Astrocyte (in vitro differentiated cells and primary cell): Measurements from ENCODE around the gene AGPAT1. TPM values are rescaled to one million over a fixed set of nuclear protein-coding genes. Genes with fewer than 3 reads are reported as not detected.
A peak's percentile ranks its signal among the peaks of the same experiment; 100 is the strongest.
"Not testable (repeated sequence)": the region's sequence is repeated elsewhere in the genome, so short reads cannot be mapped to it uniquely, and the experiment has no call there.

Experiments used
- DNase-seq: peaks from one replicate; pipeline ENCODE4 v3.0.0-alpha.2; 2010; ENCODE audit warnings: low read depth
- FAIRE-seq: peaks from 2 replicates; lab custom pipeline; 2011; peaks lifted over from hg19 to GRCh38; lab: Jason Lieb, UNC
- H2AFZ ChIP-seq: 2 replicates; pipeline ENCODE4 v1.6.0; 2012; ENCODE audit warnings: low read depth, low read length, inconsistent platforms
- H3K27ac ChIP-seq: 2 replicates; pipeline ENCODE4 v1.5.1; 2011; ENCODE audit warnings: low read depth, low read length, inconsistent platforms
- H3K27me3 ChIP-seq: 2 replicates; pipeline ENCODE4 v1.6.0; 2011; ENCODE audit warnings: low read length, inconsistent platforms; ENCODE audit not compliant: insufficient read depth
- H3K36me3 ChIP-seq: 2 replicates; pipeline ENCODE4 v1.5.1; 2011; ENCODE audit warnings: low read length, inconsistent platforms; ENCODE audit not compliant: insufficient read depth
- H3K4me1 ChIP-seq: 2 replicates; pipeline ENCODE4 v1.5.1; 2011; ENCODE audit warnings: low read length, inconsistent platforms; ENCODE audit not compliant: insufficient read depth
- H3K4me2 ChIP-seq: 2 replicates; pipeline ENCODE4 v1.6.0; 2012; ENCODE audit warnings: low read length, inconsistent platforms
- H3K4me3 ChIP-seq: 2 replicates; pipeline ENCODE4 v1.5.1; 2011; ENCODE audit warnings: low read depth, mild to moderate bottlenecking, low read length, inconsistent platforms; ENCODE audit not compliant: insufficient read depth
- H3K79me2 ChIP-seq: 2 replicates; pipeline ENCODE4 v1.6.0; 2012; ENCODE audit warnings: mild to moderate bottlenecking, low read length, inconsistent platforms; ENCODE audit not compliant: insufficient read depth
- H3K9ac ChIP-seq: 2 replicates; pipeline ENCODE4 v1.6.0; 2012; ENCODE audit warnings: mild to moderate bottlenecking, low read length, inconsistent platforms
- H3K9me3 ChIP-seq: 2 replicates; pipeline ENCODE4 v1.5.1; 2012; ENCODE audit warnings: low read depth, mild to moderate bottlenecking, low read length, inconsistent platforms; ENCODE audit not compliant: insufficient read depth
- H4K20me1 ChIP-seq: 2 replicates; pipeline ENCODE4 v1.6.0; 2012; ENCODE audit warnings: low read length, inconsistent platforms; ENCODE audit not compliant: insufficient read depth
- H3K27ac Mint-ChIP-seq: one replicate; pipeline ENCODE4 v1.8.0; 2021; ENCODE audit warnings: mild to moderate bottlenecking, mixed read lengths; ENCODE audit not compliant: unreplicated experiment
- H3K27me3 Mint-ChIP-seq: one replicate; pipeline ENCODE4 v1.8.0; 2021; ENCODE audit warnings: low read depth, mixed read lengths; ENCODE audit not compliant: unreplicated experiment
- H3K36me3 Mint-ChIP-seq: one replicate; pipeline ENCODE4 v1.8.0; 2021; ENCODE audit warnings: low read depth, mixed read lengths; ENCODE audit not compliant: unreplicated experiment
- H3K4me1 Mint-ChIP-seq: one replicate; pipeline ENCODE4 v1.8.0; 2021; ENCODE audit warnings: low read depth, mixed read lengths; ENCODE audit not compliant: unreplicated experiment
- H3K4me3 Mint-ChIP-seq: one replicate; pipeline ENCODE4 v1.8.0; 2021; ENCODE audit warnings: mild to moderate bottlenecking, moderate library complexity, mixed read lengths; ENCODE audit not compliant: unreplicated experiment
- H3K9me3 Mint-ChIP-seq: one replicate; pipeline ENCODE4 v1.8.0; 2021; ENCODE audit warnings: mild to moderate bottlenecking, mixed read lengths; ENCODE audit not compliant: unreplicated experiment
- CTCF ChIP-seq: IDR thresholded peaks from 2 replicates; pipeline ENCODE4 v1.5.1; 2011; ENCODE audit warnings: low read depth, mild to moderate bottlenecking, inconsistent platforms, low read length, moderate library complexity; ENCODE audit not compliant: insufficient read depth
- EZH2 ChIP-seq: IDR thresholded peaks from 2 replicates; pipeline ENCODE4 v1.6.1; 2012; ENCODE audit warnings: mild to moderate bottlenecking, low read length, inconsistent platforms; ENCODE audit not compliant: insufficient read depth
- total RNA-seq: library from RNA; stranded (reverse); gene quantifications from 2 replicates; pipeline ENCODE4 v1.2.1, GENCODE V29; 2021

AGPAT1 gene
- total RNA-seq, 1 donor from 2014 or later, result 94.8 TPM

- TF ChIP-seq CTCF, result no peak
- TF ChIP-seq EZH2, result no peak
- Histone ChIP-seq H3K4me1 (peaks cover 27% of the 10 kb centered on the region), H3K4me3 (peak overlapping the region; percentile 74), H3K27ac (peak overlapping the region; percentile 72), H3K36me3 (peaks cover 8% of the 10 kb centered on the region), H3K9me3 (no peaks in the 10 kb centered on the region), H3K9ac (peak overlapping the region; percentile 93), H2AFZ (no peak overlapping the region), H4K20me1 (no peaks in the 10 kb centered on the region), H3K79me2 (peaks cover 38% of the 10 kb centered on the region), H3K27me3 (no peaks in the 10 kb centered on the region), H3K4me2 (peak overlapping the region; percentile 100)
- peaks cover 18% of the 10 kb centered on the region for H3K36me3 Mint-ChIP-seq
- H3K9me3 Mint-ChIP-seq, result no peaks in the 10 kb centered on the region
- H3K4me1 Mint-ChIP-seq, result peaks cover 40% of the 10 kb centered on the region
- DNase-seq, result no peak
- H3K27me3 Mint-ChIP-seq, result no peaks in the 10 kb centered on the region
- peak overlapping the region; percentile 95 for H3K4me3 Mint-ChIP-seq
- peak overlapping the region; percentile 95 for H3K27ac Mint-ChIP-seq
- FAIRE-seq, result no peak
These were observed 13.8 kb upstream of the AGPAT1 start for GRCh38 chr6:32189742-32190053.

- H3K4me1 Mint-ChIP-seq, result peaks cover 38% of the 10 kb centered on the region
- H3K4me2 ChIP-seq, result peak overlapping the region; percentile 100
- no peak overlapping the region for H2AFZ ChIP-seq
- peak overlapping the region; percentile 72 for H3K27ac ChIP-seq
- peak overlapping the region; percentile 95 for H3K27ac Mint-ChIP-seq
- no peaks in the 10 kb centered on the region for H3K9me3 ChIP-seq
- H3K36me3 Mint-ChIP-seq, result peaks cover 18% of the 10 kb centered on the region
- peaks cover 8% of the 10 kb centered on the region for H3K36me3 ChIP-seq
- peaks cover 38% of the 10 kb centered on the region for H3K79me2 ChIP-seq
- no peaks in the 10 kb centered on the region for H3K27me3 ChIP-seq
- peak overlapping the region; percentile 74 for H3K4me3 ChIP-seq
- DNase-seq, result no peak
- no peaks in the 10 kb centered on the region for H3K9me3 Mint-ChIP-seq
- no peaks in the 10 kb centered on the region for H4K20me1 ChIP-seq
- H3K9ac ChIP-seq, result peak overlapping the region; percentile 93
- no peaks in the 10 kb centered on the region for H3K27me3 Mint-ChIP-seq
- peak overlapping the region; percentile 95 for H3K4me3 Mint-ChIP-seq
- H3K4me1 ChIP-seq, result peaks cover 26% of the 10 kb centered on the region
- no peak for FAIRE-seq
- TF ChIP-seq CTCF (no peak), EZH2 (no peak)
These were observed 13.3 kb upstream of the AGPAT1 start for GRCh38 chr6:32189069-32189741.

GRCh38 chr6:32188381-32189068 is 12.6 kb upstream of the AGPAT1 start:
- H3K27me3 ChIP-seq, result no peaks in the 10 kb centered on the region
- no peaks in the 10 kb centered on the region for H4K20me1 ChIP-seq
- Mint-ChIP-seq H3K36me3 (peaks cover 18% of the 10 kb centered on the region), H3K4me1 (peaks cover 37% of the 10 kb centered on the region), H3K9me3 (no peaks in the 10 kb centered on the region), H3K4me3 (peak overlapping the region; percentile 95), H3K27me3 (no peaks in the 10 kb centered on the region), H3K27ac (peak overlapping the region; percentile 95)
- peak overlapping the region; percentile 93 for H3K9ac ChIP-seq
- peak; percentile 10 for DNase-seq
- H2AFZ ChIP-seq, result no peak overlapping the region
- TF ChIP-seq EZH2, result no peak
- TF ChIP-seq CTCF, result no peak
- H3K79me2 ChIP-seq, result peaks cover 38% of the 10 kb centered on the region
- peak overlapping the region; percentile 74 for H3K4me3 ChIP-seq
- peak overlapping the region; percentile 100 for H3K4me2 ChIP-seq
- no peak for FAIRE-seq
- H3K27ac ChIP-seq, result peak overlapping the region; percentile 72
- H3K4me1 ChIP-seq, result peaks cover 26% of the 10 kb centered on the region
- H3K36me3 ChIP-seq, result peaks cover 10% of the 10 kb centered on the region
- H3K9me3 ChIP-seq, result no peaks in the 10 kb centered on the region

GRCh38 chr6:32187725-32188380 is 12.0 kb upstream of the AGPAT1 start:
- peak overlapping the region; percentile 93 for H3K9ac ChIP-seq
- H3K27ac ChIP-seq, H4K20me1 ChIP-seq, H3K9me3 Mint-ChIP-seq, FAIRE-seq, H2AFZ ChIP-seq, H3K9me3 ChIP-seq, H3K27me3 Mint-ChIP-seq, H3K27me3 ChIP-seq, DNase-seq, H3K27ac Mint-ChIP-seq: not testable (repeated sequence)
- H3K4me3 ChIP-seq, result peak overlapping the region; percentile 74
- H3K4me2 ChIP-seq, result peak overlapping the region; percentile 100
- peaks cover 24% of the 10 kb centered on the region for H3K4me1 ChIP-seq
- Mint-ChIP-seq H3K4me1 (peaks cover 35% of the 10 kb centered on the region), H3K4me3 (peak overlapping the region; percentile 95), H3K36me3 (peaks cover 18% of the 10 kb centered on the region)
- H3K79me2 ChIP-seq, result peaks cover 38% of the 10 kb centered on the region
- peaks cover 14% of the 10 kb centered on the region for H3K36me3 ChIP-seq
